ENCODE results near the gene HBG1.
"Not testable (repeated sequence)": the region's sequence is repeated elsewhere in the genome, so short reads cannot be mapped to it uniquely, and the experiment has no call there.

- not testable (repeated sequence) for TF ChIP-seq CTCF (conservative IDR thresholded peaks at IDR 0.05); ZFX (IDR thresholded peaks at IDR 0.05)
Measured at GRCh38 chr11:5254646-5255413, 5.2 kb upstream of the HBG1 start, which contains the start of gene HBG2.

All from C4-2B (cell line).